Retinal pigment epithelial cell (primary cell): ENCODE measurements around the gene RERE.
A peak's percentile ranks its signal among the peaks of the same experiment; 100 is the strongest.

Experiments
- DNase-seq: peaks from one replicate; pipeline ENCODE4 v3.0.0-alpha.2; 2010; ENCODE audit warnings: low read depth
- H3K4me3 ChIP-seq: 2 replicates; pipeline ENCODE4 v1.5.1; 2011; ENCODE audit warnings: mild to moderate bottlenecking, low read length, control low read depth, moderate library complexity
- CTCF ChIP-seq: conservative IDR thresholded peaks from 2 replicates; pipeline ENCODE4 v1.5.1; 2011; ENCODE audit warnings: low read depth, low read length, control low read depth, inconsistent platforms

RERE gene

GRCh38 chr1:8374812-8375211 is 442.6 kb downstream of the RERE start:
- TF ChIP-seq CTCF = peak; percentile 60
- no peak overlapping the region for H3K4me3 ChIP-seq
- no peak for DNase-seq

- DNase-seq = no peak
- TF ChIP-seq CTCF = no peak
- H3K4me3 ChIP-seq = no peak overlapping the region
These were observed 443.1 kb downstream of the RERE start for GRCh38 chr1:8374356-8374755.

- peak overlapping the region; percentile 10 for H3K4me3 ChIP-seq
- DNase-seq = peak; percentile 88
- no peak for TF ChIP-seq CTCF
These were observed 443.7 kb downstream of the RERE start for GRCh38 chr1:8373581-8374241.

GRCh38 chr1:8373125-8373524 is 444.3 kb downstream of the RERE start:
- TF ChIP-seq CTCF = no peak
- DNase-seq = no peak
- peak overlapping the region; percentile 10 for H3K4me3 ChIP-seq

GRCh38 chr1:8371372-8371991 is 446.0 kb downstream of the RERE start:
- no peak for DNase-seq
- no peak for TF ChIP-seq CTCF
- no peak overlapping the region for H3K4me3 ChIP-seq

- H3K4me3 ChIP-seq = no peak overlapping the region
- no peak for DNase-seq
- TF ChIP-seq CTCF = no peak
These were observed 446.5 kb downstream of the RERE start for GRCh38 chr1:8370905-8371315.
